Nephron progenitor cell (in vitro differentiated cells): ENCODE data around the gene TMPRSS7.

Source experiments
- DNase-seq: peaks from one replicate; pipeline ENCODE4 v3.0.0; 2021
- H3K27ac Mint-ChIP-seq: 2 replicates; pipeline ENCODE4 v1.8.0; 2021; ENCODE audit warnings: mild to moderate bottlenecking, moderate library complexity, mixed read lengths
- H3K27me3 Mint-ChIP-seq: 2 replicates; pipeline ENCODE4 v1.8.0; 2021; ENCODE audit warnings: mild to moderate bottlenecking, low read depth, mixed read lengths; ENCODE audit not compliant: poor library complexity
- H3K36me3 Mint-ChIP-seq: 2 replicates; pipeline ENCODE4 v1.8.0; 2021; ENCODE audit warnings: low read depth, mixed read lengths
- H3K4me1 Mint-ChIP-seq: 2 replicates; pipeline ENCODE4 v1.8.0; 2021; ENCODE audit warnings: mixed read lengths
- H3K4me3 Mint-ChIP-seq: 2 replicates; pipeline ENCODE4 v1.8.0; 2021; ENCODE audit warnings: mild to moderate bottlenecking, moderate library complexity, mixed read lengths
- H3K9me3 Mint-ChIP-seq: 2 replicates; pipeline ENCODE4 v1.8.0; 2021; ENCODE audit warnings: mild to moderate bottlenecking, moderate library complexity, mixed read lengths
- CTCF ChIP-seq: fragments of 200-600 bp; sonication (generic); IDR thresholded peaks from 2 replicates; pipeline ENCODE4 v1.5.0; 2021; ENCODE audit warnings: antibody characterized with exemption

The TMPRSS7 gene

GRCh38 chr3:112017091-112017490 lies 17.4 kb upstream of the TMPRSS7 start:
- no peak for TF ChIP-seq CTCF
- H3K27ac Mint-ChIP-seq: no peak overlapping the region
- H3K4me1 Mint-ChIP-seq: peaks cover 17% of the 10 kb centered on the region
- peaks cover 7% of the 10 kb centered on the region for H3K9me3 Mint-ChIP-seq
- no peak overlapping the region for H3K4me3 Mint-ChIP-seq
- no peaks in the 10 kb centered on the region for H3K36me3 Mint-ChIP-seq
- no peaks in the 10 kb centered on the region for H3K27me3 Mint-ChIP-seq
- DNase-seq: no peak

- H3K27me3 Mint-ChIP-seq: no peaks in the 10 kb centered on the region
- no peak for TF ChIP-seq CTCF
- H3K36me3 Mint-ChIP-seq: no peaks in the 10 kb centered on the region
- H3K4me3 Mint-ChIP-seq: no peak overlapping the region
- DNase-seq: no peak
- no peak overlapping the region for H3K27ac Mint-ChIP-seq
- peaks cover under 1% of the 10 kb centered on the region for H3K4me1 Mint-ChIP-seq
- H3K9me3 Mint-ChIP-seq: peaks cover 12% of the 10 kb centered on the region
Measured at GRCh38 chr3:112018712-112019111, 15.8 kb upstream of the TMPRSS7 start.

GRCh38 chr3:112019716-112020115 lies 14.8 kb upstream of the TMPRSS7 start:
- Mint-ChIP-seq H3K36me3 (no peaks in the 10 kb centered on the region), H3K4me3 (no peak overlapping the region), H3K4me1 (no peaks in the 10 kb centered on the region), H3K27ac (no peak overlapping the region), H3K27me3 (no peaks in the 10 kb centered on the region), H3K9me3 (peaks cover 12% of the 10 kb centered on the region)
- TF ChIP-seq CTCF: no peak
- DNase-seq: no peak

- H3K4me1 Mint-ChIP-seq: peaks cover 4% of the 10 kb centered on the region
- no peak for TF ChIP-seq CTCF
- no peak for DNase-seq
- no peaks in the 10 kb centered on the region for H3K27me3 Mint-ChIP-seq
- no peak overlapping the region for H3K27ac Mint-ChIP-seq
- peaks cover 12% of the 10 kb centered on the region for H3K9me3 Mint-ChIP-seq
- no peaks in the 10 kb centered on the region for H3K36me3 Mint-ChIP-seq
- H3K4me3 Mint-ChIP-seq: no peak overlapping the region
Measured at GRCh38 chr3:112020674-112021085, 13.9 kb upstream of the TMPRSS7 start.

GRCh38 chr3:112027142-112027541 lies 7.4 kb upstream of the TMPRSS7 start:
- Mint-ChIP-seq H3K4me1 (peaks cover 23% of the 10 kb centered on the region), H3K4me3 (no peak overlapping the region), H3K9me3 (peaks cover 5% of the 10 kb centered on the region), H3K27me3 (peaks cover 7% of the 10 kb centered on the region), H3K27ac (no peak overlapping the region), H3K36me3 (peaks cover 1% of the 10 kb centered on the region)
- TF ChIP-seq CTCF: no peak
- no peak for DNase-seq

GRCh38 chr3:112027826-112028225 lies 6.7 kb upstream of the TMPRSS7 start:
- Mint-ChIP-seq H3K4me1 (peaks cover 23% of the 10 kb centered on the region), H3K27ac (no peak overlapping the region), H3K9me3 (peaks cover 10% of the 10 kb centered on the region), H3K36me3 (peaks cover 6% of the 10 kb centered on the region), H3K27me3 (peaks cover 7% of the 10 kb centered on the region), H3K4me3 (no peak overlapping the region)
- DNase-seq: no peak
- no peak for TF ChIP-seq CTCF
